Gastroesophageal sphincter (tissue), 3 donors: ENCODE data around the gene FER.

Source experiments
- POLR2AphosphoS5 ChIP-seq: sonication (generic); formaldehyde crosslinking; IDR thresholded peaks from one replicate; pipeline ENCODE4 v1.6.1; 2017; ENCODE audit warnings: antibody characterized with exemption
- TF ChIP-seq, protein P1 (sequence below), 4 experiments: fragments of 200-600 bp in 2 of 4; fragments of 450-650 bp in 2 of 4; sonication (generic) in 1 of 4; IDR thresholded peaks; one replicate each; pipeline ENCODE4 v1.5.1; 2017 to 2019; ENCODE audit warnings: antibody characterized with exemption in 4 of 4, mild to moderate bottlenecking in 2 of 4, moderate library complexity in 2 of 4

DNA sequence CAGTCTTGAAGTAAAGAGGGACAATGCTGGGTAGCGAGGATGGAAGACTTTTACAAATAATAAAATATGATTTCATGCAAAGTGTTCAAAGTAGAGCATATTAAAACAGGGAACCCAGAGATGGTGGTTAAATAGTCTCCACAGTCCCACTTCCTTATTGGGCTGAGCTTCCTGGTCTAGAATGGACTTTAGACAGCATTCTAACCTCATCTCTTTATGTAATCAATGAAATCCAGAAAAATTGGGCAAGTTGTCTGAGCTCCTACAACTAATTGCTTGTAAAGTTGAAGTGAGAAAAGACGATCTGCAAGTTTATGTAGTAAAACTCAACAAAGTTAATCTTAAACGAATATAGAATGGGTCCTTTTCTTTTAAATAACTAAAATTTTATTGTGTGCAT is 333.2 kb downstream of the FER start:
- TF ChIP-seq, protein P1, sequence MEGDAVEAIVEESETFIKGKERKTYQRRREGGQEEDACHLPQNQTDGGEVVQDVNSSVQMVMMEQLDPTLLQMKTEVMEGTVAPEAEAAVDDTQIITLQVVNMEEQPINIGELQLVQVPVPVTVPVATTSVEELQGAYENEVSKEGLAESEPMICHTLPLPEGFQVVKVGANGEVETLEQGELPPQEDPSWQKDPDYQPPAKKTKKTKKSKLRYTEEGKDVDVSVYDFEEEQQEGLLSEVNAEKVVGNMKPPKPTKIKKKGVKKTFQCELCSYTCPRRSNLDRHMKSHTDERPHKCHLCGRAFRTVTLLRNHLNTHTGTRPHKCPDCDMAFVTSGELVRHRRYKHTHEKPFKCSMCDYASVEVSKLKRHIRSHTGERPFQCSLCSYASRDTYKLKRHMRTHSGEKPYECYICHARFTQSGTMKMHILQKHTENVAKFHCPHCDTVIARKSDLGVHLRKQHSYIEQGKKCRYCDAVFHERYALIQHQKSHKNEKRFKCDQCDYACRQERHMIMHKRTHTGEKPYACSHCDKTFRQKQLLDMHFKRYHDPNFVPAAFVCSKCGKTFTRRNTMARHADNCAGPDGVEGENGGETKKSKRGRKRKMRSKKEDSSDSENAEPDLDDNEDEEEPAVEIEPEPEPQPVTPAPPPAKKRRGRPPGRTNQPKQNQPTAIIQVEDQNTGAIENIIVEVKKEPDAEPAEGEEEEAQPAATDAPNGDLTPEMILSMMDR (IDR thresholded peaks at IDR 0.05): no peak
- no peak for TF ChIP-seq POLR2AphosphoS5
